Right lobe of liver (tissue), 4 donors: ENCODE measurements around the gene UCHL5.

Source experiments
- CTCF ChIP-seq, 4 donors: fragments of 200-600 bp in 3 of 4; fragments of 450-650 bp in 1 of 4; IDR thresholded peaks; one replicate each; pipeline versions ENCODE4 v1.5.1 to v1.8.0; 2016 to 2022; ENCODE audit warnings: antibody characterized with exemption in 4 of 4, mild to moderate bottlenecking in 2 of 4
- POLR2A ChIP-seq: fragments of 450-650 bp; IDR thresholded peaks from one replicate; pipeline ENCODE4 v1.6.1; 2017; ENCODE audit warnings: antibody characterized with exemption, mild to moderate bottlenecking
- donor health status: DM: no; HTN: no; CAD: no.
- donor health status: DM: no; HTN: no; CAD: no.
- donor health status: DM: no; HTN: yes; CAD: no.

- TF ChIP-seq POLR2A, result no peak
- no peak for TF ChIP-seq CTCF (IDR thresholded peaks at IDR 0.05)
Measured at GRCh38 chr1:193009501-193009900, 49.7 kb downstream of the UCHL5 start.
